Colonic mucosa (tissue), 4 donors: ENCODE results near the gene LHPP. TPM values are rescaled to one million over a fixed set of nuclear protein-coding genes. Genes with fewer than 3 reads are reported as not detected.

Experiments used
- DNase-seq: peaks from one replicate; pipeline ENCODE4 v3.0.0-alpha.2; 2020
- H3K27ac ChIP-seq: fragments of 200-600 bp; one replicate; pipeline ENCODE4 v1.8.0; 2021
- H3K27me3 ChIP-seq: fragments of 200-600 bp; one replicate; pipeline ENCODE4 v1.8.0; 2021
- H3K36me3 ChIP-seq: fragments of 200-600 bp; one replicate; pipeline ENCODE4 v1.8.0; 2021
- H3K4me1 ChIP-seq: fragments of 200-600 bp; one replicate; pipeline ENCODE4 v1.8.0; 2021; ENCODE audit warnings: mild to moderate bottlenecking
- H3K4me3 ChIP-seq: fragments of 200-600 bp; one replicate; pipeline ENCODE4 v1.8.0; 2021
- H3K9ac ChIP-seq, 2 donors: one replicate each; pipeline ENCODE4 v1.7.0; 2013; ENCODE audit warnings: control low read depth in 2 of 2, low read depth in 2 of 2, low read length in 2 of 2
- H3K9me3 ChIP-seq: fragments of 200-600 bp; one replicate; pipeline ENCODE4 v1.8.0; 2021
- intact Hi-C: fragments of 100-400 bp; cut with DNase I; formaldehyde crosslinking; loops from one replicate; pipeline ENCODE4 v1.14.1; 2022
- total RNA-seq, 2 donors: library from RNA; stranded (reverse); fragmentation: NEBNext Ultra II Directional in 1 of 2; extraction: Animal tissue kit (Norgen Biotek cat#: 25700) in 1 of 2; gene quantifications; one replicate each; pipeline ENCODE4 v1.2.1, GENCODE V29; 2021
- TF ChIP-seq, protein P1 (sequence below): fragments of 200-600 bp; IDR thresholded peaks from one replicate; pipeline ENCODE4 v1.8.0; 2022; ENCODE audit warnings: antibody characterized with exemption, mild to moderate bottlenecking
- donor health status: healthy.
- donor health status: DM: no; HTN: no; CAD: no.
- donor health status: DM: no; HTN: no; CAD: no.

Gene LHPP
- total RNA-seq, 2 donors from 2014 or later = 12.8 to 24.6 TPM

DNA sequence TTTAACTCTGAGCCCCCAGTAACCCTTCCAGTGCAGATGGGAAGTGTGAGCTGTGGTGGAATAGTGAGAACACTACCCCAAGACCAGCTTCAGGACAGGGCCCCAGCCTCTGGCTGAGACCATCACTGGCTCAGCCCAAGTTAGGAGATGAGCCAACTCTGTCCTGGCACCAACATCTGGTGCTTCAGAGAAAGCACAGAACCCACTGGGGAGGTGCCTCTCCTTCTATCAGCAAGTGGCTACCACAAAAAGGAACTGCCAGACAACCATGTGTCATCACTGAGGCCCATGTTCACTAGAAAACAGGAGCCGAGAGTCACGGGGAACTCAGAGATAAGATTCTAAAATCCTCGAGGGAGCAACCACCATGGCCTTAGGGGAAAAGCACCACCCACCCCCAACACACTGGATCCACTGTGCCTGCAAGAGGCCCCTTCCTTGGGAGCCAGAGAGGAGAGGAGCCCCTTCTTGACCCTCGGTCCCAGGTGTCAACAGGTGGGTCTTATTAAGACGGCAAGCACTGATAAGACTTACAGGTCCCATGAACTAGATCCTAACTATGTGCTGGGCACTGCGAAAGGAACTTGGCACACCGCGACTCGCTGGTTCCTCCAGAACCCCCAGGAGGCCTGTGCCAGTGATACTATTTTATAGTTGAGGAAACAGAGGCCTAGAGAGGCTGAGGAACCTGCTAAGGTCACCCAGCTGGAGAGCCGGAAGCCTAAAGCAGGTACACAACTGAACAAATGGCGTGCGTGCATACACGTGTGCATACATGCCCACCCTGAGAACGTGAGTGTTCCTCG lies 179.9 kb downstream of the LHPP start:
- no peaks in the 10 kb centered on the region for H3K36me3 ChIP-seq
- H3K27me3 ChIP-seq = no peaks in the 10 kb centered on the region
- intact Hi-C loops = no loop called here
- peak overlapping the region; percentile 55 for H3K27ac ChIP-seq
- peaks cover 4% of the 10 kb centered on the region for H3K4me1 ChIP-seq
- H3K4me3 ChIP-seq = no peak overlapping the region
- H3K9ac ChIP-seq = no peak overlapping the region
- no peaks in the 10 kb centered on the region for H3K9me3 ChIP-seq
- DNase-seq = no peak
- TF ChIP-seq, protein P1, sequence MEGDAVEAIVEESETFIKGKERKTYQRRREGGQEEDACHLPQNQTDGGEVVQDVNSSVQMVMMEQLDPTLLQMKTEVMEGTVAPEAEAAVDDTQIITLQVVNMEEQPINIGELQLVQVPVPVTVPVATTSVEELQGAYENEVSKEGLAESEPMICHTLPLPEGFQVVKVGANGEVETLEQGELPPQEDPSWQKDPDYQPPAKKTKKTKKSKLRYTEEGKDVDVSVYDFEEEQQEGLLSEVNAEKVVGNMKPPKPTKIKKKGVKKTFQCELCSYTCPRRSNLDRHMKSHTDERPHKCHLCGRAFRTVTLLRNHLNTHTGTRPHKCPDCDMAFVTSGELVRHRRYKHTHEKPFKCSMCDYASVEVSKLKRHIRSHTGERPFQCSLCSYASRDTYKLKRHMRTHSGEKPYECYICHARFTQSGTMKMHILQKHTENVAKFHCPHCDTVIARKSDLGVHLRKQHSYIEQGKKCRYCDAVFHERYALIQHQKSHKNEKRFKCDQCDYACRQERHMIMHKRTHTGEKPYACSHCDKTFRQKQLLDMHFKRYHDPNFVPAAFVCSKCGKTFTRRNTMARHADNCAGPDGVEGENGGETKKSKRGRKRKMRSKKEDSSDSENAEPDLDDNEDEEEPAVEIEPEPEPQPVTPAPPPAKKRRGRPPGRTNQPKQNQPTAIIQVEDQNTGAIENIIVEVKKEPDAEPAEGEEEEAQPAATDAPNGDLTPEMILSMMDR = no peak

DNA sequence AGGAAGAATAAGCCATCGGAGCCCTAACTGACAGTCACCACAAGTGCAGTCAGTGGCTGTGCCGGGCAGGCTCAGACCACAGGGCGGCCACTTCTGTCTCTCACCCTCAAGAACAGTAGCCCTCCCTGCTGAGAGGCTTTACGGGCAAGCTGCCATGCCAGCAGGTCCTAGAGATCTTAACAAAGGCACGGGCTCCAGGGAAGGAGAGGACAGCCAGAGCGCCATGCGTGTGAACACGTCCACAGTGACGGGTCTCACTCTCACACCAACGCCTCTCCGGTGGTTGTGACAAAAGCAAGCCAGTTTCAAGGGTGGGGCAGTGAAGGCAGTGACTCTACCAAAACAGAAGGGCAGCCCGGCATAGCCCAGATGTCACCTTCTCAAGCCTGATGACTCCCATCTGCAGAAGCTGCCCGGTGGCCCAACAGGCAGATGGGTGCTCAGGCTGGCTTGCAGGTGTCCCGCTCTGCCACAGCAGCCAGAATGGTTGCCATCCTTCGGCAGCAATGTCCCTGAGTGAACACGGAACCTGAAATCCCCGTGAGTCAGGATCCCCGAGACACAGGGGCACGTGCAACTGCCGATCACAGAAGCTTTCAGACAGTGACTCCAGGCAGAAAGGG lies 180.6 kb downstream of the LHPP start:
- Histone ChIP-seq H3K9ac (no peak overlapping the region), H3K27ac (peak overlapping the region; percentile 55), H3K36me3 (no peaks in the 10 kb centered on the region), H3K4me1 (peaks cover 11% of the 10 kb centered on the region), H3K27me3 (no peaks in the 10 kb centered on the region), H3K4me3 (no peak overlapping the region), H3K9me3 (no peaks in the 10 kb centered on the region)
- no peak for DNase-seq
- TF ChIP-seq, protein P1 = no peak
- intact Hi-C loops = no loop called here

DNA sequence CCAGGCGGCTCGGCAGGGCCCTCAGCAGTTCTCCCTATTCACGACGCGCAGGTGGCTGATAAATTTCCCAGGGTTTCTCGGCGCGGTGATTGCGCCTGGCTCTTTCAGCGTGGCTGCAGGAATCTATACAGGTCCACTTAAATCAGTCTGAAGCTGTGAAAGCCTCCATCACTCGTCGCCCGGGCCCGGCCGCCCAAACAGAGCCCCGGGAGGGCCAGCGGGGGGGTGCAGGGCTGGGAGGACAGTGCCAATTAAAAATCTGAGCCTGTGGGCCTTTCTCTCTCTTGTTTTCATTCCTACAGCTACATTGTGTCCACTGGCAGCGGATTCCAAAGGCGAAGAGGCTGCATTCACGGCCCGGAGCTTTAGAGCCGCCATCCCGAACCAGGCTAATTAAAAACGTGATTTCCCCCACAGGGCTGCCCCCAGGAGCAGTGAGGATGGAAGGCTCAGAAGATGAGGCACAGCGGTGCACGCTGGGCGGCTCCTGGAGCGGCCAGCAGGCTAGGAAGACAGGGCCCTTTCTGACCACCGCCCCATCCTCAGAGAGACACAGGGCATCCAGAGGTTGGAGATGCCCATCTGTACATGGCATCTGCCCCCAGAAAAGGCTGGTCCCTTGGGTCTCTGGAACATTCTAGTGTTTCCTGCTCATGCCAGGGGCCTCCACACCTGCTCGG lies 181.8 kb downstream of the LHPP start:
- Histone ChIP-seq H3K4me3 (no peak overlapping the region), H3K36me3 (no peaks in the 10 kb centered on the region), H3K9me3 (no peaks in the 10 kb centered on the region), H3K9ac (no peak overlapping the region), H3K4me1 (peaks cover 23% of the 10 kb centered on the region), H3K27ac (no peak overlapping the region), H3K27me3 (no peaks in the 10 kb centered on the region)
- intact Hi-C loops = no loop called here
- DNase-seq = no peak
- TF ChIP-seq, protein P1 = no peak

DNA sequence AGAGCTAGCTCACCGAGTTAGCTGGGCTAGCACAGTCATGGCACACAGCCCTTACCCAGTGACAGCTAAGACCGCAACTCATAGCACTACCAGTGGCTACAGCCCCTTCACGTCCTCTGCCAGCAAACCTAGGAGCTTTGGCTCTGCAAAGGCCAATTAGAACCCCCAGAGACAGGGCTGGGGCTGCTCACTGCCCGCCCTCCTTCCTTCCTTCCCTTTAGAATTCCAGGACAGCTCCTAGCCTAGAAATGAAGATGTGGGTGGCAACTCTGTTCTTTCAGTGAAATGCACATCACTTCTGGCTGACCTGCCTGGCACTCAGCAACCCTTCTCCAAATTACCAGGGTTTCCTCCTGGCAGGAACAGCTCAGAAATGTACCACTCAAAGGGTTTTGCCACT lies 182.6 kb downstream of the LHPP start:
- Histone ChIP-seq H3K9ac (no peak overlapping the region), H3K27ac (no peak overlapping the region), H3K4me1 (peaks cover 27% of the 10 kb centered on the region), H3K27me3 (no peaks in the 10 kb centered on the region), H3K36me3 (no peaks in the 10 kb centered on the region), H3K9me3 (no peaks in the 10 kb centered on the region), H3K4me3 (no peak overlapping the region)
- intact Hi-C loops = no loop called here
- TF ChIP-seq, protein P1 = no peak
- DNase-seq = no peak

DNA sequence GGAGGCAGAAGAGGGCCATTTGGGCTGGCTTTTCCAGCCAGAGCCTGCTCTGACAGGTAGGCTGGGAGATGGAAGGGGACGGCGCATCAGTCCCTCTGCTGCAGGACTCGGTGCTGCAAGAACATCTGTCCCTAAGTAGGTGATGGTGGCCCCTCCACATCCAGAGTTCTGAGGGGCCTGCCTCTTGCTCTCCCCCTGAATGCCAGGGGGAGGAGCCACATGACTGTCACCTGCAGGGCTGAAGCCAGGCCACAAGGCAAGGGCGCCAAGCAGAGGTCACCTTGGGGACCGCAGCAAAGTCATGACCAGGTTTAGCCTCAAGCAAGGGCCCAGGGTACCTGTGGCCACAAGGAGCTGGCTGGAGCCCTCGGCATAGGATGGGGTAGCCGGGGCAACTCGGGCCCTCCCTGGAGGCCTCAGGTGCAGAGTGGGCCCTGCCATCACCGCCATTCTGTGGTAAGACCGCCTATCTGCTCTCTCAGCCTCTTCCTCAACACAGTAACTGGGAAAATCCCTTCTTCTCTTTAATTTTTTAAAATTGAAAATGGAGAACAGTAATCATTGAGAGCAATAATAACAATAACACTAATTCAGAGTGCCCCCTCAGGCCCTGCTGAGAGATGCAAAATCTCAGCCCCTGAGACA lies 183.3 kb downstream of the LHPP start:
- H3K4me1 ChIP-seq = peaks cover 27% of the 10 kb centered on the region
- H3K36me3 ChIP-seq = no peaks in the 10 kb centered on the region
- H3K27me3 ChIP-seq = no peaks in the 10 kb centered on the region
- H3K27ac ChIP-seq = no peak overlapping the region
- no peak overlapping the region for H3K9ac ChIP-seq
- intact Hi-C loops = loop anchor here (5.0 kb wide), 1 partner anchor 97 kb away; the partner anchor contains the start of gene FAM53B
- no peaks in the 10 kb centered on the region for H3K9me3 ChIP-seq
- TF ChIP-seq, protein P1 = no peak
- no peak for DNase-seq
- no peak overlapping the region for H3K4me3 ChIP-seq
